Sigmoid colon (tissue), 4 donors: ENCODE measurements around the gene LPGAT1.

ENCODE experiments used
- EP300 ChIP-seq, 4 donors: sonication (generic); formaldehyde crosslinking; IDR thresholded peaks; one replicate each; pipeline ENCODE4 v1.6.1; 2017; ENCODE audit warnings: antibody characterized with exemption in 4 of 4
- POLR2A ChIP-seq, 2 donors: fragments of 450-650 bp; IDR thresholded peaks; one replicate each; pipeline ENCODE4 v1.6.1; 2016; ENCODE audit warnings: antibody characterized with exemption in 2 of 2, mild to moderate bottlenecking in 2 of 2, moderate library complexity in 2 of 2
- POLR2AphosphoS5 ChIP-seq, 4 donors: sonication (generic); formaldehyde crosslinking; IDR thresholded peaks; one replicate each; pipeline ENCODE4 v1.6.1; 2017; ENCODE audit warnings: antibody characterized with exemption in 4 of 4
- TF ChIP-seq, protein P1 (sequence below), 4 experiments: fragments of 450-650 bp in 3 of 4; fragments of 200-600 bp in 1 of 4; IDR thresholded peaks; one replicate each; pipeline ENCODE4 v1.5.1; 2016 to 2019; ENCODE audit warnings: antibody characterized with exemption in 4 of 4, mild to moderate bottlenecking in 3 of 4, moderate library complexity in 2 of 4

- TF ChIP-seq, protein P1, sequence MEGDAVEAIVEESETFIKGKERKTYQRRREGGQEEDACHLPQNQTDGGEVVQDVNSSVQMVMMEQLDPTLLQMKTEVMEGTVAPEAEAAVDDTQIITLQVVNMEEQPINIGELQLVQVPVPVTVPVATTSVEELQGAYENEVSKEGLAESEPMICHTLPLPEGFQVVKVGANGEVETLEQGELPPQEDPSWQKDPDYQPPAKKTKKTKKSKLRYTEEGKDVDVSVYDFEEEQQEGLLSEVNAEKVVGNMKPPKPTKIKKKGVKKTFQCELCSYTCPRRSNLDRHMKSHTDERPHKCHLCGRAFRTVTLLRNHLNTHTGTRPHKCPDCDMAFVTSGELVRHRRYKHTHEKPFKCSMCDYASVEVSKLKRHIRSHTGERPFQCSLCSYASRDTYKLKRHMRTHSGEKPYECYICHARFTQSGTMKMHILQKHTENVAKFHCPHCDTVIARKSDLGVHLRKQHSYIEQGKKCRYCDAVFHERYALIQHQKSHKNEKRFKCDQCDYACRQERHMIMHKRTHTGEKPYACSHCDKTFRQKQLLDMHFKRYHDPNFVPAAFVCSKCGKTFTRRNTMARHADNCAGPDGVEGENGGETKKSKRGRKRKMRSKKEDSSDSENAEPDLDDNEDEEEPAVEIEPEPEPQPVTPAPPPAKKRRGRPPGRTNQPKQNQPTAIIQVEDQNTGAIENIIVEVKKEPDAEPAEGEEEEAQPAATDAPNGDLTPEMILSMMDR (IDR thresholded peaks at IDR 0.05): no peak
- no peak for TF ChIP-seq POLR2AphosphoS5 (IDR thresholded peaks at IDR 0.05)
- TF ChIP-seq POLR2A (IDR thresholded peaks at IDR 0.05): no peak
- no peak for TF ChIP-seq EP300 (IDR thresholded peaks at IDR 0.05)
These were observed 46.5 kb upstream of the LPGAT1 start for GRCh38 chr1:211876851-211877590.
